ENCODE data around the gene OTUD7B. TPM values are rescaled to one million over a fixed set of nuclear protein-coding genes. Genes with fewer than 3 reads are reported as not detected.

The OTUD7B gene
- total RNA-seq, 1 experiment from 2014 or later, result 23.5 TPM

- no peaks in the 10 kb centered on the region for H3K79me2 ChIP-seq (ENCODE audit: insufficient read depth, low read length)
- peak within 1 kb of the TSS; percentile 26 for H3K27ac ChIP-seq (ENCODE audit: insufficient read length, low read depth, low read length)
- no peak within 1 kb of the TSS for H2AK5ac ChIP-seq (ENCODE audit: insufficient read length, low read length)
- H3K4ac ChIP-seq (ENCODE audit: low read depth, low read length), result peak within 1 kb of the TSS; percentile 29; the same call in 1 of the 2 replicates
- H2BK120ac ChIP-seq (ENCODE audit: low read depth, low read length, poor library complexity, severe bottlenecking), result no peak within 1 kb of the TSS
- Mint-ChIP-seq H3K4me3 (peak within 1 kb of the TSS; percentile 78 to 86), H3K9me3 (no peaks in the 10 kb centered on the region; a peak in 1 of 5 replicates), H3K27me3 (ENCODE audit: low read depth) (peaks cover 4% of the 10 kb centered on the region), H3K27ac (peak within 1 kb of the TSS; percentile 83 to 97 (median 87); a peak in 4 of 7 replicates), H3K36me3 (ENCODE audit: insufficient read depth in 1 of 3, low read depth in 3 of 3) (peaks cover 2 to 19% (median 16%) of the 10 kb centered on the region in 3 experiments; a peak in 6 of 7 replicates), H3K4me1 (peaks cover 24 to 25% of the 10 kb centered on the region in 2 experiments)
- no peaks in the 10 kb centered on the region for H3K27me3 ChIP-seq (ENCODE audit: insufficient read depth, low read length)
- peak within 1 kb of the TSS; percentile 78 for H3K4me2 ChIP-seq (ENCODE audit: insufficient read depth, insufficient read length, low read length)
- H3T11ph ChIP-seq (ENCODE audit: low read length), result no peak within 1 kb of the TSS
- peak; percentile 96 for DNase-seq
- no peaks in the 10 kb centered on the region for H3K9me3 ChIP-seq (ENCODE audit: control insufficient read depth, low read depth, low read length)
- no peak within 1 kb of the TSS for H3K56ac ChIP-seq (ENCODE audit: insufficient read length, low read depth, low read length)
- no peak within 1 kb of the TSS for H2BK20ac ChIP-seq (ENCODE audit: low read depth, low read length, poor library complexity, severe bottlenecking)
- peak within 1 kb of the TSS; percentile 57; the same call in 1 of the 2 replicates for H2BK15ac ChIP-seq (ENCODE audit: low read depth, low read length)
- peak within 1 kb of the TSS; percentile 53 for H4K5ac ChIP-seq (ENCODE audit: insufficient read length, low read depth, low read length)
- H2AFZ ChIP-seq (ENCODE audit: low read length), result peak within 1 kb of the TSS; percentile 11
- WGBS (ENCODE audit: extremely low coverage, insufficient read length, low lambda C conversion rate), result no CpG with 5 or more reads among the region's 65 CpGs
- H3K14ac ChIP-seq (ENCODE audit: insufficient read depth, low read length), result peak within 1 kb of the TSS; percentile 79
- H2BK5ac ChIP-seq (ENCODE audit: insufficient read length, low read length), result no peak within 1 kb of the TSS
- H3K79me1 ChIP-seq (ENCODE audit: insufficient read depth, low read depth, low read length, poor library complexity, severe bottlenecking), result no peaks in the 10 kb centered on the region
- peak within 1 kb of the TSS; percentile 73 for H3K9ac ChIP-seq (ENCODE audit: extremely low read depth, insufficient read length, low read length)
- peaks cover 8% of the 10 kb centered on the region for H3K23me2 ChIP-seq (ENCODE audit: insufficient read length, low read depth, low read length, poor library complexity, severe bottlenecking)
- TF ChIP-seq, protein P1, sequence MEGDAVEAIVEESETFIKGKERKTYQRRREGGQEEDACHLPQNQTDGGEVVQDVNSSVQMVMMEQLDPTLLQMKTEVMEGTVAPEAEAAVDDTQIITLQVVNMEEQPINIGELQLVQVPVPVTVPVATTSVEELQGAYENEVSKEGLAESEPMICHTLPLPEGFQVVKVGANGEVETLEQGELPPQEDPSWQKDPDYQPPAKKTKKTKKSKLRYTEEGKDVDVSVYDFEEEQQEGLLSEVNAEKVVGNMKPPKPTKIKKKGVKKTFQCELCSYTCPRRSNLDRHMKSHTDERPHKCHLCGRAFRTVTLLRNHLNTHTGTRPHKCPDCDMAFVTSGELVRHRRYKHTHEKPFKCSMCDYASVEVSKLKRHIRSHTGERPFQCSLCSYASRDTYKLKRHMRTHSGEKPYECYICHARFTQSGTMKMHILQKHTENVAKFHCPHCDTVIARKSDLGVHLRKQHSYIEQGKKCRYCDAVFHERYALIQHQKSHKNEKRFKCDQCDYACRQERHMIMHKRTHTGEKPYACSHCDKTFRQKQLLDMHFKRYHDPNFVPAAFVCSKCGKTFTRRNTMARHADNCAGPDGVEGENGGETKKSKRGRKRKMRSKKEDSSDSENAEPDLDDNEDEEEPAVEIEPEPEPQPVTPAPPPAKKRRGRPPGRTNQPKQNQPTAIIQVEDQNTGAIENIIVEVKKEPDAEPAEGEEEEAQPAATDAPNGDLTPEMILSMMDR (conservative IDR thresholded peaks at IDR 0.05), result no peak
- H4K91ac ChIP-seq (ENCODE audit: insufficient read length, low read depth, low read length), result peak within 1 kb of the TSS; percentile 77
- H4K8ac ChIP-seq (replicated peaks; ENCODE audit: insufficient read length, low read depth, low read length), result no peak within 1 kb of the TSS
- no peaks in the 10 kb centered on the region for H4K20me1 ChIP-seq (ENCODE audit: control insufficient read depth, insufficient read depth, insufficient read length)
- peak within 1 kb of the TSS; percentile 64 for H2BK12ac ChIP-seq (ENCODE audit: insufficient read length, low read depth, low read length)
- H3K4me1 ChIP-seq (ENCODE audit: insufficient read depth, low read length), result no peaks in the 10 kb centered on the region
- H3K23ac ChIP-seq (ENCODE audit: insufficient read length, low read depth, low read length), result no peak within 1 kb of the TSS
- peak within 1 kb of the TSS; percentile 83 for H3K18ac ChIP-seq (ENCODE audit: insufficient read length, low read depth, low read length)
Observed at GRCh38 chr1:149899460-149900284, 110.9 kb downstream of the OTUD7B start, which contains the start of gene BOLA1. Gene BOLA1, plus strand, starts transcription at chr1:149899568. Its CDS starts 492 bp downstream, at chr1:149900060.
